ENCODE measurements around the gene PLET1. TPM values are rescaled to one million over a fixed set of nuclear protein-coding genes. Genes with fewer than 3 reads are reported as not detected.

Gene PLET1
- total and polyA plus RNA-seq, 2 of the 8 experiments (the other 6 are each of a cell fraction or from before 2014, with no cell fraction given), result not detected

DNA sequence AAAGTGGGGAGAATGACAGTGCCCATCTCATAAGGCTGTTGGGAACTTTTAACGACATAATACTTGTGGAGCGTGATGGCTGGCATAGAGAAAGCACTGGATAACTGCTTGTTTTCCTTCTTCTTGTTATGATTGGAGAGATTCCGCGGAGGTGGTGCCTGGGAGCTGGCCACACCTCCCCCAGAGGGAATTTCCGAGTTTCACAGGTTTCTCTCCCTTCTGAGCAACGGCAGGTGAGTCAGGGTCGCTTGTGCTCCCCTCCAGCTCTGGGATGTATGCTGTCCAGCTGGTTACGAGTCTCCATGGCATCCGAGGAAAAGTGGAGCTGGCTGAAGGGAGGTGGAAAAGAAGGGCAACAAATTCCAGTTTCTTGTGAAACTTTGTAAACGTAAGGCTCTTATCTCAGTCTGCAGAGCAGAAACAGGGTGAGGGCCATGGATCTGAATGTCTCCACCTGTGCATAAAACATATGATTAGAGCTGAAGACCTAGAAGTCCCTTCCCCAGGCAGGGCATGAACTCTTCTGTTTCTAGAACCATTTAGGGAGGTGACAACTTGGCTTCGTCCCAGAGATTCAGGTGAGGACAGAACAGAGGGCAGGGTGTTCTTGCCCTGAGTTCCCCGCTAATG is 10.0 kb upstream of the PLET1 start:
- Histone ChIP-seq H3K18ac (ENCODE audit: extremely low read depth, low read length) (no peak overlapping the region; the same call in 1 of the 2 replicates), H3K23me2 (ENCODE audit: low read depth, low read length) (no peaks in the 10 kb centered on the region; the same call in 1 of the 2 replicates), H3K9ac (replicated peaks in 1 of 4; ENCODE audit: extremely low read depth in 1 of 4, low read depth in 3 of 4, low read length in 3 of 4) (no peak overlapping the region), H3K4ac (replicated peaks; ENCODE audit: insufficient read length, low read depth, low read length) (no peak overlapping the region), H2AK5ac (ENCODE audit: low read depth, low read length) (no peak overlapping the region), H4K8ac (ENCODE audit: extremely low read depth, insufficient read depth, low read length) (peak overlapping the region; percentile 46; the same call in 1 of the 2 replicates), H2BK120ac (replicated peaks; ENCODE audit: low read depth, low read length) (no peak overlapping the region), H3K79me1 (ENCODE audit: low read depth, low read length) (no peaks in the 10 kb centered on the region), H3K27ac (ENCODE audit: low read depth, low read length) (no peak overlapping the region), H3K9me3 (ENCODE audit: insufficient read depth in 2 of 2, low read depth in 1 of 2, low read length in 1 of 2) (no peaks in the 10 kb centered on the region), H2BK15ac (ENCODE audit: low read length) (no peak overlapping the region), H3K27me3 (replicated peaks in 1 of 4; ENCODE audit: control insufficient read depth in 3 of 4, extremely low read depth in 1 of 4, insufficient read depth in 3 of 4, low read length in 3 of 4) (no peaks in the 10 kb centered on the region), H2BK12ac (ENCODE audit: low read depth, low read length) (no peak overlapping the region), H3K4me1 (replicated peaks in 1 of 4; ENCODE audit: control insufficient read depth in 3 of 4, insufficient read depth in 4 of 4, low read length in 3 of 4) (no peaks in the 10 kb centered on the region; a peak in 1 of 7 replicates), H4K20me1 (replicated peaks in 1 of 2; ENCODE audit: control insufficient read depth in 1 of 2, insufficient read depth in 2 of 2, low read length in 2 of 2) (no peaks in the 10 kb centered on the region), H3K4me2 (ENCODE audit: insufficient read depth in 1 of 2, low read depth in 2 of 2, low read length in 2 of 2) (no peak overlapping the region), H3K23ac (ENCODE audit: insufficient read length) (no peak overlapping the region), H2BK20ac (ENCODE audit: low read length) (no peak overlapping the region), H3K36me3 (ENCODE audit: control insufficient read depth in 2 of 4, insufficient read depth in 4 of 4, low read length in 3 of 4) (no peaks in the 10 kb centered on the region), H3K56ac (replicated peaks; ENCODE audit: insufficient read length, low read depth, low read length) (no peak overlapping the region), H3K14ac (ENCODE audit: insufficient read length) (no peak overlapping the region), H2AFZ (ENCODE audit: low read length) (peak overlapping the region; percentile 98; the same call in 1 of the 2 replicates), H2BK5ac (ENCODE audit: low read depth, low read length) (no peak overlapping the region), H3K4me3 (ENCODE audit: extremely low read depth in 1 of 4, insufficient read depth in 2 of 4, low read depth in 3 of 4, low read length in 4 of 4) (no peak overlapping the region), H3K79me2 (ENCODE audit: control insufficient read depth in 1 of 2, insufficient read depth in 2 of 2, low read length in 2 of 2) (no peaks in the 10 kb centered on the region), H4K5ac (ENCODE audit: insufficient read length, low read depth, low read length) (no peak overlapping the region), H4K91ac (replicated peaks; ENCODE audit: insufficient read length, low read length) (no peak overlapping the region)
- ChIA-PET POLR2A (ENCODE audit: partially characterized antibody) (interaction anchor here (0.7 to 1.3 kb wide), 3 partner anchors 8 to 19 kb away, joined by 3 read pairs; no protein-coding TSS in a partner anchor), CTCF (ENCODE audit: partially characterized antibody) (interaction anchor here (1.0 to 2.8 kb wide), 4 partner anchors 10 to 51 kb away, joined by 4 to 26 read pairs (median 5); no protein-coding TSS in a partner anchor)
- WGBS, 2 experiments (ENCODE audit: extremely low coverage in 1 of 2, insufficient coverage in 1 of 2, insufficient read length in 1 of 2, insufficient replicate concordance in 2 of 2, low coverage in 1 of 2, low lambda C conversion rate in 2 of 2, missing lambda C conversion rate in 1 of 2), result 65% methylated on average over 12 of the region's 12 CpGs; no CpG with 5 or more reads in 1 of the 2 experiments
- DNase-seq (ENCODE audit: low read depth in 1 of 2, low spot score in 2 of 2), result no peak
- no peak for FAIRE-seq
- TF ChIP-seq BACH1 (IDR thresholded peaks at IDR 0.05; ENCODE audit: low read length) (no peak), KDM4A (IDR thresholded peaks at IDR 0.05; ENCODE audit: low read depth, low read length, severe bottlenecking) (no peak), RBBP5 (IDR thresholded peaks at IDR 0.05; ENCODE audit: borderline replicate concordance, low read depth, low read length) (no peak), TCF12 (IDR thresholded peaks at IDR 0.05; ENCODE audit: low read depth, low read length) (no peak), GABPA (IDR thresholded peaks at IDR 0.05; ENCODE audit: borderline replicate concordance, insufficient read depth, low read length) (no peak), GTF2F1 (IDR thresholded peaks at IDR 0.05; ENCODE audit: borderline replicate concordance, low read depth, low read length) (no peak), KDM1A (IDR thresholded peaks at IDR 0.05; ENCODE audit: borderline replicate concordance, low read length) (no peak), RFX5 (IDR thresholded peaks at IDR 0.05; ENCODE audit: borderline replicate concordance, low read depth, low read length) (no peak), SP1 (IDR thresholded peaks at IDR 0.05; ENCODE audit: low read depth, low read length) (no peak)
